ENCODE data around the gene COX7A2L.

The COX7A2L gene

GRCh38 chr2:42324244-42324643 lies 36.8 kb downstream of the COX7A2L start:
- H3K4me3 ChIP-seq (ENCODE audit: low read length) = no peak overlapping the region
- no peak for DNase-seq (ENCODE audit: low read depth)
- no peak for TF ChIP-seq CTCF (conservative IDR thresholded peaks at IDR 0.05; ENCODE audit: low read length)

GRCh38 chr2:42321452-42322064 lies 39.5 kb downstream of the COX7A2L start:
- H3K4me3 ChIP-seq (ENCODE audit: low read length) = no peak overlapping the region
- no peak for TF ChIP-seq CTCF (conservative IDR thresholded peaks at IDR 0.05; ENCODE audit: low read length)
- no peak for DNase-seq (ENCODE audit: low read depth)

- H3K4me3 ChIP-seq (ENCODE audit: low read length) = no peak overlapping the region
- no peak for DNase-seq (ENCODE audit: low read depth)
- no peak for TF ChIP-seq CTCF (conservative IDR thresholded peaks at IDR 0.05; ENCODE audit: low read length)
Observed at GRCh38 chr2:42319265-42319664, 41.8 kb downstream of the COX7A2L start.

GRCh38 chr2:42317945-42318344 lies 43.1 kb downstream of the COX7A2L start:
- no peak for TF ChIP-seq CTCF (conservative IDR thresholded peaks at IDR 0.05; ENCODE audit: low read length)
- H3K4me3 ChIP-seq (ENCODE audit: low read length) = no peak overlapping the region

GRCh38 chr2:42317486-42317885 lies 43.5 kb downstream of the COX7A2L start:
- no peak overlapping the region for H3K4me3 ChIP-seq (ENCODE audit: low read length)
- TF ChIP-seq CTCF (conservative IDR thresholded peaks at IDR 0.05; ENCODE audit: low read length) = no peak
- DNase-seq (ENCODE audit: low read depth) = no peak

More at GRCh38 chr2:42317945-42318344, 43.1 kb downstream of the COX7A2L start:
- no peak for DNase-seq (ENCODE audit: low read depth)

- TF ChIP-seq CTCF (conservative IDR thresholded peaks at IDR 0.05; ENCODE audit: low read length) = no peak
- DNase-seq (ENCODE audit: low read depth) = no peak
Observed at GRCh38 chr2:42316910-42317309, 44.1 kb downstream of the COX7A2L start.

GRCh38 chr2:42315844-42316470 lies 45.1 kb downstream of the COX7A2L start:
- H3K4me3 ChIP-seq (ENCODE audit: low read length) = no peak overlapping the region
- DNase-seq (ENCODE audit: low read depth) = no peak
- TF ChIP-seq CTCF (conservative IDR thresholded peaks at IDR 0.05; ENCODE audit: low read length) = no peak

More at GRCh38 chr2:42316910-42317309, 44.1 kb downstream of the COX7A2L start:
- H3K4me3 ChIP-seq (ENCODE audit: low read length) = no peak overlapping the region
